Stimulated activated CD4-positive, alpha-beta T cell treated with anti-CD3 and anti-CD28 coated beads, Interleukin-15, amount 100 ng/mL, for 48 hours (primary cell): ENCODE measurements around the gene FRMPD4.
"Not testable (repeated sequence)": the region's sequence is repeated elsewhere in the genome, so short reads cannot be mapped to it uniquely, and the experiment has no call there.

Experiments
- DNase-seq, 2 donors: peaks; one replicate each; pipeline ENCODE4 v3.0.0-alpha.2; 2020; ENCODE audit warnings: low read depth in 2 of 2

FRMPD4 gene

GRCh38 chrX:12138361-12139313, at the start of gene FRMPD4:
TSS of gene FRMPD4 (plus strand) at chrX:12138473. CDS start at chrX:12138972, 499 bp downstream.
- no peak for DNase-seq

DNA sequence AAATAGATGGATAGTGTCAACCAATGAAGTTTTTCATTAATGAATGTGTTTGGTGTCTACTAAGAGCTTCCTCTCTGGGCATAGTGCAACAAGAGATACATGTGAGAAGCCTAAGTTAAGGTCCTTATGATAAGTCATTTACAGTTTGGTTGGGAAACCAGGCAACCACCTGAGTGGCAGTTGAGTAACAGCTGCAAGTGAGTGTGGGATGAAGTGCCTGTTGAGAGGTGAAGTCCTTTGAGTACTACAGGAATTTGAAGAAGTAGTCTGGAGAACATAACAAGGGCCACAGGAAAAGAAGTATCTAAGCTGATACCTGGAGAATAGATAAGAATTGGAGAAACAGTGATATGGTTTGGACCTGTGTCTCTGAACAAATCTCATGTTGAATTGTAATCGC, 48.5 kb upstream of the FRMPD4 start:
- no peak for DNase-seq

DNA sequence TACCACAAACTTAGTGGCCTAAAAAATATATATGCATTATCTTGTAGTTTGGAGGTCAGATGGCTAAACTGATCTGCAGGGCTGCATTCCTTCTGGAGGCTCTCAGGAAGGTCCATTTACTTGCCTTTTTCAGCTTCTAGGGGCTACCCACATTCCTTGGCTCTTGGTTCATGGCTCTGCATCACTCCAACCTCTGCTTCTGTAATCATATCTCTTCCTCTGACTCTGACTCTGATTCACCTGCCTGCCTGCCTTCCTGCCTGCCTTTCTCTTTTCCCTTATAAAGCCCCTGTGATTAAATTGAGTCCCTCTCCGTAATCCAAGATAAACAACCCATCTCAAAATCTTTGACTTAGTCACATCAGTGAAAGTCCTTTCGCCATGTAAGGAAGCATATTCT, 25.0 kb upstream of the FRMPD4 start:
- DNase-seq = no peak

DNA sequence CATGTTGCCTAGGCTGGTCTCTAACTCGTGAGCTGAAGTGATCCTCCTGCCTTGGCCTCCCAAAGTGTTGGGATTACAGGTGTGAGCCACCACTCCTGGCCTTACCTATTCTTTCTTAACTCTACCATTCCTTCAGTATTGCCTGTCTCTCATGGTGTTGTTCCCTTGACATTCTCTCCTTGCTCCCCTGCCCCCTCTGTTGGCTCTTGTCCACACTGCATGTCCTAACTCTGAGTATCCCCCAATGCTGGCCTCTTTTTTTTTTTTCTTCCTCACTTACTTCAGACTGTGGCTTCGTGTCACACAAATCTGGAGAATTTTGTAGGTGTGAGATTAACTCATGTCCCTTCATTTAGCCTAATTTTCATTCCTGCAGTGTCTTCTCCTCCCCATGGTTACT, 22.9 kb upstream of the FRMPD4 start:
- DNase-seq = no peak

DNA sequence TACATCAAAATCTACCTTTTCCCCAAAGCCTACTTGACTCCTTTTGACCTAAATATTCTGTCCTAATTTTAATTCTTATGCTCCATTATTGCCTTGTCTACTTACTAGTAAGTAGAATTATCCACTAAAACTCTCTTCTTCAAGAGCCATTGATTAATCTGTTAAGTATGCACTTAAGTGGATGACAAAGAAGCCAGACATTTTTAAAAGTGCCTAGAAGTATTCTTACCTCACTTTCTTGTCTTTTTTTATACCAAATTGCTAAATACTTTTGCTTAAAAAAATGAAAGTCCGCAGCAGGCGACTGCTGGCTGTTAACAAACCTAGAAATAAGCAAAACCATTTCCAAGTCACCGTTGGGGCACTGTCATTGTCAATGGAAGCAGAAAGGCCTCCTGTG, 20.1 kb upstream of the FRMPD4 start:
- DNase-seq = no peak

DNA sequence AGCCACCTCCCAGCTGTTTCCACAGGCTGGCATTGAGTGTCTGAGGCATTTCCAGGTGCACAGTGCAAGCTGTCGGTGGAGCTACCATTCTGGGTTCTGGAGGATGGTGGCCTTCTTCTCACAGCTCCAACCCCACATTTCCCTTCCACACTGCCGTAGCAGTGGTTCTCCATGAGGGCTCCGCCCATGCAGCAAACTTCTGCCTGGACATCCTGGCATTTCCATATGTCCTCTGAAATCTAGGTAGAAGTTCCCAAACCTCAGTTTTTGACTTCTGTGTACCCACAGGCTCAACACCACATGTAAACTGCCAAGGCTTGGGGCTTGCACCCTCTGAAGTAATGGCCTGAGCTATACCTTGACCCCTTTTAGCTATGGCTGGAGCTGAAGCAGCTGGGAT, 10.3 kb upstream of the FRMPD4 start:
- DNase-seq = no peak

DNA sequence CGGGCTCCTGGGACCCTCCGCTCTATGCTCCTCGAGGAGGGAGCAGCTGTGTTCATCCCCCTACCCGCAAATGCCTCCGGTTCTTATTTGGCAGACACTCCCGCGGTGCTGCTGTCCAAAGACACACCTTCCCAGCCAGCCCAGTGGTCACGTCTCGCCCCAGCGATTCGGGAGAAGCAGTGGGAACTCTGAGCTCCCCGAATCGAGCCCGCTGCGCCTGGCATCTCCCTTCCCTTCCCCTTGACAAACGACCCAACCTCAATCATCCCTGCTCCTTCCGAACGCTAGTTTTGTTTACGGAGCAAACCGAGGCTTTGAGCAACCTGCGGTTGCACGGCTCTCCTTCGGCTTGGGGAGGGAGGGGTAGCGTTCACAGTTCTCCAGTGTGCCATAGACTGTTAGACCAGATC, 317 bp upstream of the FRMPD4 start:
- DNase-seq = no peak

- no peak for DNase-seq
These were observed 1.8 kb downstream of the FRMPD4 start for GRCh38 chrX:12139934-12140611.

- DNase-seq = no peak
These were observed 3.2 kb downstream of the FRMPD4 start for GRCh38 chrX:12141511-12141910.

GRCh38 chrX:12142661-12143060, 4.4 kb downstream of the FRMPD4 start:
- no peak for DNase-seq

DNA sequence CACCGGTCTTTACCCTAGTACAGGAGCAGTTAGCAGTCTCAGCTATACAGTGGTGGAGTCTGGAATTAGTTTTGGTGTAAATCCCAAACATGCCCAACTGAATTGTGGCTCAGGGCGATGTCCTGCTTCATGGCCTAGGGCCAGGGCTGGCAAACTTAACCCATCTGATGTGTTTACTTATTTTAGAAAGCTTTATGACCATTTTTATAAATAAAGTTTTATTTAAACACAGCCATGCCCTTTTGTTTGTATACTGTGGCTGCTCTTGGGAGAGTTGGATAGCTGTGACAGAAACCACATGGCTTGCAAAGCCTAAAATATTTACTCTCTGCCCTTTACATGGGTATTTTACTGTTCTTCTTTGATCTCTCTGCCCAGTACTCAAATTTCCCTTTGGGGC, 7.1 kb downstream of the FRMPD4 start:
- no peak for DNase-seq

- DNase-seq = no peak
These were observed 11.6 kb downstream of the FRMPD4 start for GRCh38 chrX:12149670-12150407.

GRCh38 chrX:12153317-12153716, 15.0 kb downstream of the FRMPD4 start:
- DNase-seq = no peak

- no peak for DNase-seq
These were observed 15.5 kb downstream of the FRMPD4 start for GRCh38 chrX:12153741-12154140.

DNA sequence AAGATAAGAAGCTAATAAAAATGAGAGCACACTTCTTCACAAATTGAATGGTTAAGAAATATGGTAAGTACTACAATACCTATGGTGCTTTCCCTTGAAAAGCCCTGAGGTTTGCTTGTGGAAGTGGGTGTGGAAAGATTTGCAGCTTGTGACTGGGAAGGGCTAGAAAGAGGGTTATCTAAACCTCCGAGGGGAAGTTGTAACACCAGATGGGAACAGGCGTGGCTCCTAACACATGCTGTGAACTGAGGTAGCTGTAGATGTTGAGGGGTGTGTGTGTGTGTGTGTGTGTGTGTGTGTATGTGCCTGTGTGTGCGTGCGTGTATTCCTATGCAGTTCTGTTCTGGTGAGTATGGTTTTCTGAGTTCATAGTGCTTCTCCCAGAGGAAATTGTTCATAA, 21.5 kb downstream of the FRMPD4 start:
- DNase-seq = no peak

DNA sequence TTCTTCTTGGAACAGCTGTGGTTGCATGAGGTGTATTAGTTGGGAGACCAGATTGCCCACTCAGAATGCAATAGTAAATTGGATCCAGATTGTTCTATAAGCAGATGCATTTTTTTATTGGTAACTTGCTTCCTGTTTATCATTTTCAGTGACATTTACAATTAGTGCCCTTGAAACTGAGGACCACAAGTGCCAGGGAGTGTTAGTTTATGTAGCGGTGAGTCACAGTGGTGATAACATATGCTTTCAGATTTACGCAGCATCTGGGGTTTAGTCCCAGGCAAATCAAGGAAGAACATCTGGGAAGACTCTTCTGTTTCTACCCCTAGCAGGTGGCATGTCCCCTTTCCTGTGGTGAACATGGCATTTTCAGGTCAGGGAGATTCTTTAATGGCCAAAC, 24.1 kb downstream of the FRMPD4 start:
- DNase-seq = no peak

GRCh38 chrX:12164180-12164579, 25.9 kb downstream of the FRMPD4 start:
- not testable (repeated sequence) for DNase-seq

GRCh38 chrX:12170755-12171154, 32.5 kb downstream of the FRMPD4 start:
- no peak for DNase-seq

GRCh38 chrX:12174358-12174757, 36.1 kb downstream of the FRMPD4 start:
- no peak for DNase-seq

- DNase-seq = no peak
These were observed 58.8 kb downstream of the FRMPD4 start for GRCh38 chrX:12197030-12197429.

- DNase-seq = no peak
These were observed 68.1 kb downstream of the FRMPD4 start for GRCh38 chrX:12206413-12206812.

- no peak for DNase-seq
These were observed 72.0 kb downstream of the FRMPD4 start for GRCh38 chrX:12210196-12210815.
